Tibial nerve (tissue), 4 donors: ENCODE data around the gene MSRB3. TPM values are rescaled to one million over a fixed set of nuclear protein-coding genes. Genes with fewer than 3 reads are reported as not detected.

Experiments
- DNase-seq, 2 donors: peaks; one replicate each; pipeline ENCODE4 v3.0.0-alpha.2; 2019; ENCODE audit warnings: low spot score in 2 of 2
- H3K27ac ChIP-seq, 4 donors: fragments of 200-600 bp; sonication (generic) in 3 of 4; one replicate each; pipeline ENCODE4 v1.5.1; 2017 to 2019; ENCODE audit warnings: mild to moderate bottlenecking in 1 of 4
- H3K27me3 ChIP-seq, 2 donors: fragments of 200-600 bp; sonication (generic) in 1 of 2; one replicate each; pipeline versions ENCODE4 v1.5.1 to v1.6.0; 2017 to 2019
- H3K36me3 ChIP-seq, 3 donors: fragments of 200-600 bp; sonication (generic); one replicate each; pipeline ENCODE4 v1.5.1; 2018 to 2019
- H3K4me1 ChIP-seq, 4 donors: fragments of 200-600 bp; sonication (generic) in 3 of 4; one replicate each; pipeline ENCODE4 v1.5.1; 2017 to 2019
- H3K4me3 ChIP-seq, 4 donors: fragments of 200-600 bp; sonication (generic) in 3 of 4; one replicate each; pipeline ENCODE4 v1.5.1; 2017 to 2019; ENCODE audit warnings: mild to moderate bottlenecking in 1 of 4, moderate library complexity in 1 of 4
- H3K9me3 ChIP-seq, 4 donors: fragments of 200-600 bp; sonication (generic) in 3 of 4; one replicate each; pipeline ENCODE4 v1.5.1; 2017 to 2019
- EP300 ChIP-seq, 2 donors: sonication (generic); formaldehyde crosslinking; IDR thresholded peaks; one replicate each; pipeline ENCODE4 v1.6.1; 2017; ENCODE audit warnings: antibody characterized with exemption in 2 of 2, mild to moderate bottlenecking in 1 of 2
- POLR2A ChIP-seq, 2 donors: fragments of 450-650 bp; IDR thresholded peaks; one replicate each; pipeline ENCODE4 v1.6.1; 2017; ENCODE audit warnings: antibody characterized with exemption in 2 of 2, mild to moderate bottlenecking in 2 of 2, moderate library complexity in 2 of 2
- WGBS, 2 donors: methylation state at CpG; one replicate each; pipeline ENCODE4 v1.1.5; 2018; 5-methylcytosine and 5-hydroxymethylcytosine counted together
- total RNA-seq, 4 donors: library from RNA; depleted of rRNA; stranded (reverse); fragments of >200 nt; gene quantifications; one replicate each; pipeline ENCODE4 v1.1.0, GENCODE V29; 2016
- TF ChIP-seq, protein P1 (sequence below), 5 experiments: fragments of 200-600 bp in 3 of 5; fragments of 450-650 bp in 2 of 5; sonication (generic) in 3 of 5; IDR thresholded peaks; one replicate each; pipeline ENCODE4 v1.5.1; 2016 to 2019; ENCODE audit warnings: antibody characterized with exemption in 5 of 5, mild to moderate bottlenecking in 3 of 5, moderate library complexity in 2 of 5

MSRB3 gene
- total RNA-seq, 4 donors from 2014 or later: 42.0 to 64.0 (median 47.9) TPM

DNA sequence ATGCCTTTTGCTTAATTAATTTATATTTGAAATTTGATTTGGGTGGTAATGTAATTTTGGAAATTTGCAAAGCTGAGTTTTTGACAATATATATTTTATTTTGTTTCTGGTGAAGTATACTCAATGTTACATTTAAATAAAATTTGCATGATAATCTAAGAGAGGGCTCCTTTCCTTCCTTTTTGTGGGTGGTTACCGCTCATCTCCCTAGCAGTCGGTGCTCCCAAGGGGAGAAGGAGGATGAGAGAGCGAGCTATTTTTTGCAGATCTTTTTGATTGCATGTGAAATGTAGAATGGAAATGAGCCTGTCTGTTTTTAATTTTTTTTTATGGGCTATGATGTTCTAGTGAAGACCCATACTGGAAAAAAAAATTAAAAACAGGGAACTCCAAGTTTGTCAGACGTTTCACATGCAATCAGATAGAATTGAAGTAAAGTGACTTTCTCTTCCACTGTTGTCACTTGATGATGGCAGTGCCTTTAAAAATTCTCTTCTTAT is 39.8 kb downstream of the MSRB3 start:
- Histone ChIP-seq H3K27ac (no peak overlapping the region), H3K27me3 (no peaks in the 10 kb centered on the region), H3K9me3 (no peaks in the 10 kb centered on the region), H3K4me1 (peaks cover 0 to 8% (median 0%) of the 10 kb centered on the region in 4 donors), H3K36me3 (no peaks in the 10 kb centered on the region), H3K4me3 (no peak overlapping the region)
- no peak for TF ChIP-seq EP300 (IDR thresholded peaks at IDR 0.05)
- TF ChIP-seq, protein P1, sequence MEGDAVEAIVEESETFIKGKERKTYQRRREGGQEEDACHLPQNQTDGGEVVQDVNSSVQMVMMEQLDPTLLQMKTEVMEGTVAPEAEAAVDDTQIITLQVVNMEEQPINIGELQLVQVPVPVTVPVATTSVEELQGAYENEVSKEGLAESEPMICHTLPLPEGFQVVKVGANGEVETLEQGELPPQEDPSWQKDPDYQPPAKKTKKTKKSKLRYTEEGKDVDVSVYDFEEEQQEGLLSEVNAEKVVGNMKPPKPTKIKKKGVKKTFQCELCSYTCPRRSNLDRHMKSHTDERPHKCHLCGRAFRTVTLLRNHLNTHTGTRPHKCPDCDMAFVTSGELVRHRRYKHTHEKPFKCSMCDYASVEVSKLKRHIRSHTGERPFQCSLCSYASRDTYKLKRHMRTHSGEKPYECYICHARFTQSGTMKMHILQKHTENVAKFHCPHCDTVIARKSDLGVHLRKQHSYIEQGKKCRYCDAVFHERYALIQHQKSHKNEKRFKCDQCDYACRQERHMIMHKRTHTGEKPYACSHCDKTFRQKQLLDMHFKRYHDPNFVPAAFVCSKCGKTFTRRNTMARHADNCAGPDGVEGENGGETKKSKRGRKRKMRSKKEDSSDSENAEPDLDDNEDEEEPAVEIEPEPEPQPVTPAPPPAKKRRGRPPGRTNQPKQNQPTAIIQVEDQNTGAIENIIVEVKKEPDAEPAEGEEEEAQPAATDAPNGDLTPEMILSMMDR (IDR thresholded peaks at IDR 0.05): no peak
- no peak for TF ChIP-seq POLR2A (IDR thresholded peaks at IDR 0.05)
- DNase-seq: no peak
- 76 to 87% methylated on average over 4 of the region's 4 CpGs for WGBS, 2 donors

DNA sequence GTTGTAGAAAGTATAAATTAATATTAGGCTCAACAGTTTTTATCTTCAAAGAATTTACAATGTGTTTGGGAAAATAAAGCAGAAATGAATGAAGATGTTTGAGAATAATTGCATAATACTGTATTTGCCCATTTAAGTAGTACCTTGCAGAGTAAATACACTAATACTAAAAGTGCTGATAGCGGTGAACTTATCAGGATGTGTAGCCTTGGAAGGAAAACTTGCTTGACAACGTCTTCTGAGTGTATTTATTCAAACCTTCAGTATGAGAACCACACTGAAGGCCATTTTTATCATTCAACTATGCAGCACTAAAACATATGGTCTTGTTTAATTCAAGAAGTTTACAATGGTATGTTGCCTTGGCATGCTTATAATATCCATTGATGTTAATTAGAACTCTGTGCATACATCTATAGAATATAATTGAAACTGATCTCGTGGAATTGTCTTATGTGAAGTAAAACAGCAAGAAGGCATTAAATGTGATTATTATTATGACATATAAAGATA is 41.3 kb downstream of the MSRB3 start:
- TF ChIP-seq EP300 (IDR thresholded peaks at IDR 0.05) (no peak), POLR2A (IDR thresholded peaks at IDR 0.05) (no peak)
- TF ChIP-seq, protein P1 (IDR thresholded peaks at IDR 0.05): no peak
- WGBS, 2 donors: 89 to 94% methylated on average over 3 of the region's 3 CpGs
- no peaks in the 10 kb centered on the region for H3K36me3 ChIP-seq
- no peak overlapping the region for H3K4me3 ChIP-seq
- no peak for DNase-seq
- H3K9me3 ChIP-seq: no peaks in the 10 kb centered on the region
- H3K27me3 ChIP-seq: no peaks in the 10 kb centered on the region
- H3K27ac ChIP-seq: no peak overlapping the region
- H3K4me1 ChIP-seq: peaks cover 0 to 7% (median 0%) of the 10 kb centered on the region in 4 donors

DNA sequence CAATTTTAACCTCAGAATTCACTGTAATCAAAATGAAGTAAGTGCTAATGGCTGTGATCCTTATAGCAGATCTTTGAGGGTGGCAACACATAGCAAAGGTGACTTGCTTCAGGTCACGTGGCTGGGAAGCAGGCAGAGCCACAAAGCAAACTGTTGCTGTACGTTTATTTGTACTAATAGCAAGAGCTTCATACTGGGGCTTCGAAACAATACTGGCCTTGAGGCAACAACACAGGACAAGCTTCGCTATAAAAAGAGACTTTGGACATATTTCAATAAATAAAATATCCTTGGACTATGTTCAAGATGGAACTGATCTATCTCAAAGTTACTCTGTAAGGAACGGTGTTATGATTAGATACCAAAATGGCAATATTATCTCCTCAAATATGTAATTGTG is 44.6 kb downstream of the MSRB3 start:
- Histone ChIP-seq H3K27me3 (no peaks in the 10 kb centered on the region), H3K36me3 (no peaks in the 10 kb centered on the region), H3K27ac (no peak overlapping the region), H3K4me1 (peaks cover 0 to 19% (median 6%) of the 10 kb centered on the region in 4 donors), H3K4me3 (no peak overlapping the region), H3K9me3 (no peaks in the 10 kb centered on the region)
- DNase-seq: no peak
- WGBS, 2 donors: 25 to 35% methylated on average over 5 of the region's 5 CpGs
- TF ChIP-seq, protein P1 (IDR thresholded peaks at IDR 0.05): no peak
- TF ChIP-seq POLR2A (IDR thresholded peaks at IDR 0.05) (no peak), EP300 (IDR thresholded peaks at IDR 0.05) (no peak)

DNA sequence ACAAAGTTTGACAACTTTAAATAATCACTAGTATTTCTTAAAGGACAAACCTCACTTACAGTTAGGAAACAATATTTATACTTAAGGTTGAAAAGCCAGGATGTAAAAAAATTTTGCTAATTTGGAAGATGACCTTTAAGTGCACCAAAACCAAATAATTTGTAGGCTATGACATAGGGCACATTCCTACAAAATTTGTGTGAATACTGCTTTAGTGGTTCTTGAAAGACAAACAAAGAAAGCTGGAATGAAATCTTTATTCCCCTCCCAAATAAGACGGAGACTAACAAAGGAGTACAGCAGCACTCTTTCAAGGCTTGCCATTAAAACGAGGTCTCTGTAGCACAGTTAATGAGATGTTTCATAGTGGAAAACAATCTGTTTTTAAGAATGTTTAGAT is 45.6 kb downstream of the MSRB3 start:
- H3K4me3 ChIP-seq: no peak overlapping the region
- TF ChIP-seq, protein P1 (IDR thresholded peaks at IDR 0.05): no peak
- no peak for TF ChIP-seq POLR2A (IDR thresholded peaks at IDR 0.05)
- no peak for TF ChIP-seq EP300 (IDR thresholded peaks at IDR 0.05)
- WGBS, 2 donors: 14 to 30% methylated on average over 2 of the region's 2 CpGs
- H3K36me3 ChIP-seq: no peaks in the 10 kb centered on the region
- H3K9me3 ChIP-seq: no peaks in the 10 kb centered on the region
- no peaks in the 10 kb centered on the region for H3K27me3 ChIP-seq
- no peak for DNase-seq
- peaks cover 0 to 26% (median 10%) of the 10 kb centered on the region in 4 donors for H3K4me1 ChIP-seq
- no peak overlapping the region for H3K27ac ChIP-seq

DNA sequence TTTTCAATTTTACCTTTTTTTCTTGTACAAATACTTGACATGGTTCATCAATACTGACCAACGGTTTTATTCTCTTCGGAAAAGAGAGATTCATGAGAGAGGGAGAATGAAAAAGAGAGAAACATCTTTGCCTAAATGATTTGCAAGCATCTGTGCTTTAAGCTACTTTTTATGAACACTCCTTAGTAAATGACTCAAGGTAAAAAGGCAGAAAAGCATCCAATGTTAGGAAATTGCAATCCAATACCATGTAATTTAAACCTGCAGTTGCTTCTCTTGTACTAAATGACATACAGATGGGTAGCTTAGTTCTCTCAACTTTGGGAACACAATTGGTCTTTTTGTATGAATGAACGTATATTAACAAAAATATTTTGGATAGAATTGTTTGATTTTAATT is 46.1 kb downstream of the MSRB3 start:
- Histone ChIP-seq H3K9me3 (no peaks in the 10 kb centered on the region), H3K27ac (no peak overlapping the region), H3K4me3 (no peak overlapping the region), H3K4me1 (peaks cover 0 to 26% (median 10%) of the 10 kb centered on the region in 4 donors), H3K36me3 (no peaks in the 10 kb centered on the region), H3K27me3 (no peaks in the 10 kb centered on the region)
- TF ChIP-seq, protein P1 (IDR thresholded peaks at IDR 0.05): no peak
- no peak for TF ChIP-seq POLR2A (IDR thresholded peaks at IDR 0.05)
- no peak for TF ChIP-seq EP300 (IDR thresholded peaks at IDR 0.05)
- WGBS, 2 donors: 62 to 71% methylated on average over 3 of the region's 3 CpGs
- DNase-seq: no peak
